Measurements from ENCODE around the gene IGFBPL1.

The IGFBPL1 gene

GRCh38 chr9:38432922-38433510 lies 8.8 kb upstream of the IGFBPL1 start:
- no peak overlapping the region for H3K4me2 ChIP-seq (ENCODE audit: insufficient read depth, low read length, poor library complexity, severe bottlenecking)
- H3K4me3 ChIP-seq (ENCODE audit: low read length in 2 of 2), result no peak overlapping the region
- no peak for DNase-seq (ENCODE audit: low spot score)
- no peak overlapping the region for H3K14ac ChIP-seq (ENCODE audit: low read length)
- H3K4me1 ChIP-seq (ENCODE audit: control insufficient read depth in 2 of 2, insufficient read depth in 1 of 2, low read depth in 1 of 2, low read length in 2 of 2), result no peaks in the 10 kb centered on the region
- no peaks in the 10 kb centered on the region for H3K27me3 ChIP-seq (ENCODE audit: control insufficient read depth in 3 of 3, insufficient read depth in 3 of 3, low read depth in 1 of 3, low read length in 3 of 3)
- H3K9ac ChIP-seq (ENCODE audit: low read depth, low read length, poor library complexity), result no peak overlapping the region
- H2BK120ac ChIP-seq (ENCODE audit: low read depth, low read length), result no peak overlapping the region
- H4K8ac ChIP-seq (ENCODE audit: low read depth, low read length), result no peak overlapping the region
- H4K91ac ChIP-seq (ENCODE audit: low read depth, low read length, poor library complexity), result no peak overlapping the region
- H2BK5ac ChIP-seq (ENCODE audit: low read length), result no peak overlapping the region
- peaks cover 0 to 3% of the 10 kb centered on the region in 2 donors for H3K36me3 ChIP-seq (replicated peaks in 1 of 2; ENCODE audit: control insufficient read depth in 2 of 2, insufficient read depth in 2 of 2, low read length in 2 of 2)
- no peak overlapping the region for H2AFZ ChIP-seq (ENCODE audit: low read length)
- no peak overlapping the region for H3K18ac ChIP-seq (ENCODE audit: low read length)
- no peak overlapping the region for H2BK12ac ChIP-seq (ENCODE audit: low read length)
- WGBS, 2 donors (ENCODE audit: extremely low coverage in 2 of 2, insufficient read length in 2 of 2, insufficient replicate concordance in 1 of 2), result no CpG with 5 or more reads among the region's 3 CpGs
- no peak overlapping the region for H3K23ac ChIP-seq (ENCODE audit: low read depth, low read length, poor library complexity)
- H2AK5ac ChIP-seq (ENCODE audit: low read depth, low read length), result no peak overlapping the region
- H3K27ac ChIP-seq (replicated peaks; ENCODE audit: low read length), result no peak overlapping the region
- peaks cover 0 to 11% of the 10 kb centered on the region in 2 donors for H3K9me3 ChIP-seq (replicated peaks in 1 of 2; ENCODE audit: control insufficient read depth in 2 of 2, insufficient read depth in 1 of 2, low read depth in 1 of 2, low read length in 2 of 2)
- no peaks in the 10 kb centered on the region for H3K79me1 ChIP-seq (ENCODE audit: low read depth, low read length)
- no peak overlapping the region for H3K4ac ChIP-seq (ENCODE audit: low read length)
- no peak overlapping the region for H2BK15ac ChIP-seq (ENCODE audit: low read length)

- Histone ChIP-seq H4K91ac (ENCODE audit: low read depth, low read length, poor library complexity) (no peak overlapping the region), H3K4ac (ENCODE audit: low read length) (no peak overlapping the region), H3K27me3 (ENCODE audit: control insufficient read depth in 3 of 3, insufficient read depth in 3 of 3, low read depth in 1 of 3, low read length in 3 of 3) (no peaks in the 10 kb centered on the region), H3K36me3 (replicated peaks in 1 of 2; ENCODE audit: control insufficient read depth in 2 of 2, insufficient read depth in 2 of 2, low read length in 2 of 2) (peaks cover 0 to 6% of the 10 kb centered on the region in 2 donors), H3K27ac (replicated peaks; ENCODE audit: low read length) (no peak overlapping the region), H3K23ac (ENCODE audit: low read depth, low read length, poor library complexity) (no peak overlapping the region), H2BK5ac (ENCODE audit: low read length) (no peak overlapping the region), H2AFZ (ENCODE audit: low read length) (no peak overlapping the region), H2BK120ac (ENCODE audit: low read depth, low read length) (no peak overlapping the region), H2BK15ac (ENCODE audit: low read length) (no peak overlapping the region), H4K8ac (ENCODE audit: low read depth, low read length) (no peak overlapping the region), H3K4me3 (ENCODE audit: low read length in 2 of 2) (no peak overlapping the region), H3K79me1 (ENCODE audit: low read depth, low read length) (no peaks in the 10 kb centered on the region), H2BK12ac (ENCODE audit: low read length) (no peak overlapping the region), H2AK5ac (ENCODE audit: low read depth, low read length) (no peak overlapping the region), H3K9me3 (replicated peaks in 1 of 2; ENCODE audit: control insufficient read depth in 2 of 2, insufficient read depth in 1 of 2, low read depth in 1 of 2, low read length in 2 of 2) (peaks cover 0 to 2% of the 10 kb centered on the region in 2 donors), H3K18ac (ENCODE audit: low read length) (no peak overlapping the region), H3K14ac (ENCODE audit: low read length) (no peak overlapping the region), H3K4me1 (ENCODE audit: control insufficient read depth in 2 of 2, insufficient read depth in 1 of 2, low read depth in 1 of 2, low read length in 2 of 2) (no peaks in the 10 kb centered on the region), H3K4me2 (ENCODE audit: insufficient read depth, low read length, poor library complexity, severe bottlenecking) (no peak overlapping the region), H3K9ac (ENCODE audit: low read depth, low read length, poor library complexity) (no peak overlapping the region)
- no CpG with 5 or more reads among the region's 4 CpGs for WGBS, 2 donors (ENCODE audit: extremely low coverage in 2 of 2, insufficient read length in 2 of 2, insufficient replicate concordance in 1 of 2)
- DNase-seq (ENCODE audit: low spot score), result no peak
These were observed 6.9 kb upstream of the IGFBPL1 start for GRCh38 chr9:38431116-38431515.

GRCh38 chr9:38428062-38428461 lies 3.8 kb upstream of the IGFBPL1 start:
- DNase-seq (ENCODE audit: low spot score), result no peak
- WGBS, 2 donors (ENCODE audit: extremely low coverage in 2 of 2, insufficient read length in 2 of 2, insufficient replicate concordance in 1 of 2), result no CpG with 5 or more reads among the region's 1 CpG
- H2AK5ac ChIP-seq (ENCODE audit: low read depth, low read length), result no peak overlapping the region

DNA sequence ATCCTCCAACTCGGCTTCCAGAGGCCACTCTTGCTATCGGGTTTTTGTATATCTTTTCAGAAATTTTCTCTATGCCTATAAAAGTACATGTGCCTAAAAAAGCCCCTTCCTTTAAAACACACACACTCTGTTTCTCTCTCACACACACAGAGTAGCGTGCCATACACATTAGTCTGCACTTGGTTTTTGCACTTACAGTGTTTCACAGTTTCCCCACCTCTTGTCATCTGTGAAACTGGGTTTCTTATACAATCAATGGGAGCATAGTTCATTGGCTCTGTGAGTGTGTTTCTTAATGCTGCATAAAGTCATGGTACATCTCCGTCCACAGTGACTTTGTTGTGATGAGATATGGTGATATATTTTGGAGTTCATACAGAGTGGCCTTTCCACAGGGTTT lies 664 bp upstream of the IGFBPL1 start:
- H2BK15ac ChIP-seq (ENCODE audit: low read length), result no peak overlapping the region
- H3K79me1 ChIP-seq (ENCODE audit: low read depth, low read length), result no peaks in the 10 kb centered on the region
- peaks cover 0 to 17% (median 0%) of the 10 kb centered on the region in 3 experiments for H3K27me3 ChIP-seq (ENCODE audit: control insufficient read depth in 3 of 3, insufficient read depth in 3 of 3, low read depth in 1 of 3, low read length in 3 of 3)
- H4K8ac ChIP-seq (ENCODE audit: low read depth, low read length), result no peak overlapping the region
- peak overlapping the region; percentile 95 for H2AFZ ChIP-seq (ENCODE audit: low read length)
- no peaks in the 10 kb centered on the region for H3K9me3 ChIP-seq (replicated peaks in 1 of 2; ENCODE audit: control insufficient read depth in 2 of 2, insufficient read depth in 1 of 2, low read depth in 1 of 2, low read length in 2 of 2)
- no peak overlapping the region for H3K4ac ChIP-seq (ENCODE audit: low read length)
- DNase-seq (ENCODE audit: low spot score), result no peak
- H2BK120ac ChIP-seq (ENCODE audit: low read depth, low read length), result no peak overlapping the region
- H3K4me1 ChIP-seq (ENCODE audit: control insufficient read depth in 2 of 2, insufficient read depth in 1 of 2, low read depth in 1 of 2, low read length in 2 of 2), result peaks cover 20 to 29% of the 10 kb centered on the region in 2 donors
- no CpG with 5 or more reads among the region's 4 CpGs for WGBS, 2 donors (ENCODE audit: extremely low coverage in 2 of 2, insufficient read length in 2 of 2, insufficient replicate concordance in 1 of 2)
- H3K23ac ChIP-seq (ENCODE audit: low read depth, low read length, poor library complexity), result no peak overlapping the region
- H3K27ac ChIP-seq (replicated peaks; ENCODE audit: low read length), result no peak overlapping the region
- H3K36me3 ChIP-seq (replicated peaks in 1 of 2; ENCODE audit: control insufficient read depth in 2 of 2, insufficient read depth in 2 of 2, low read length in 2 of 2), result peaks cover 0 to 11% of the 10 kb centered on the region in 2 donors
- H3K4me2 ChIP-seq (ENCODE audit: insufficient read depth, low read length, poor library complexity, severe bottlenecking), result no peak overlapping the region
- H3K4me3 ChIP-seq (ENCODE audit: low read length in 2 of 2), result peak overlapping the region in 1 of 2 donors; percentile 81
- H3K14ac ChIP-seq (ENCODE audit: low read length), result no peak overlapping the region
- H2AK5ac ChIP-seq (ENCODE audit: low read depth, low read length), result no peak overlapping the region
- H2BK5ac ChIP-seq (ENCODE audit: low read length), result no peak overlapping the region
- no peak overlapping the region for H4K91ac ChIP-seq (ENCODE audit: low read depth, low read length, poor library complexity)
- H2BK12ac ChIP-seq (ENCODE audit: low read length), result no peak overlapping the region
- no peak overlapping the region for H3K18ac ChIP-seq (ENCODE audit: low read length)
- no peak overlapping the region for H3K9ac ChIP-seq (ENCODE audit: low read depth, low read length, poor library complexity)

More at GRCh38 chr9:38428062-38428461, 3.8 kb upstream of the IGFBPL1 start:
- Histone ChIP-seq H3K9me3 (replicated peaks in 1 of 2; ENCODE audit: control insufficient read depth in 2 of 2, insufficient read depth in 1 of 2, low read depth in 1 of 2, low read length in 2 of 2) (no peaks in the 10 kb centered on the region), H3K18ac (ENCODE audit: low read length) (no peak overlapping the region), H2BK5ac (ENCODE audit: low read length) (no peak overlapping the region), H3K4me3 (ENCODE audit: low read length in 2 of 2) (no peak overlapping the region), H3K4me2 (ENCODE audit: insufficient read depth, low read length, poor library complexity, severe bottlenecking) (no peak overlapping the region), H3K27me3 (ENCODE audit: control insufficient read depth in 3 of 3, insufficient read depth in 3 of 3, low read depth in 1 of 3, low read length in 3 of 3) (peaks cover 0 to 17% (median 0%) of the 10 kb centered on the region in 3 experiments), H3K27ac (replicated peaks; ENCODE audit: low read length) (no peak overlapping the region), H3K23ac (ENCODE audit: low read depth, low read length, poor library complexity) (no peak overlapping the region), H2BK15ac (ENCODE audit: low read length) (no peak overlapping the region), H2AFZ (ENCODE audit: low read length) (no peak overlapping the region), H3K36me3 (replicated peaks in 1 of 2; ENCODE audit: control insufficient read depth in 2 of 2, insufficient read depth in 2 of 2, low read length in 2 of 2) (peaks cover 0 to 6% of the 10 kb centered on the region in 2 donors), H3K9ac (ENCODE audit: low read depth, low read length, poor library complexity) (no peak overlapping the region), H2BK120ac (ENCODE audit: low read depth, low read length) (no peak overlapping the region), H3K14ac (ENCODE audit: low read length) (no peak overlapping the region), H3K79me1 (ENCODE audit: low read depth, low read length) (no peaks in the 10 kb centered on the region), H3K4me1 (ENCODE audit: control insufficient read depth in 2 of 2, insufficient read depth in 1 of 2, low read depth in 1 of 2, low read length in 2 of 2) (peaks cover 6 to 9% of the 10 kb centered on the region in 2 donors), H4K8ac (ENCODE audit: low read depth, low read length) (no peak overlapping the region), H2BK12ac (ENCODE audit: low read length) (no peak overlapping the region), H3K4ac (ENCODE audit: low read length) (no peak overlapping the region), H4K91ac (ENCODE audit: low read depth, low read length, poor library complexity) (no peak overlapping the region)
